Cardiac ventricle fibroblast (primary cell): Measurements from ENCODE around the gene ABRACL. TPM values are rescaled to one million over a fixed set of nuclear protein-coding genes. Genes with fewer than 3 reads are reported as not detected.

ENCODE experiments used
- total RNA-seq: library from RNA; depleted of rRNA; stranded (reverse); fragments of >200 nt; gene quantifications from 2 replicates; pipeline ENCODE4 v1.2.3, GENCODE V29; 2015

Gene ABRACL
- total RNA-seq: 11.4 and 13.7 TPM in 2 replicates

GRCh38 chr6:139028658-139029469, at the start of gene ABRACL:
Gene ABRACL (plus strand): TSS chr6:139028745. CDS start chr6:139034161, 5,416 bp downstream.

DNA sequence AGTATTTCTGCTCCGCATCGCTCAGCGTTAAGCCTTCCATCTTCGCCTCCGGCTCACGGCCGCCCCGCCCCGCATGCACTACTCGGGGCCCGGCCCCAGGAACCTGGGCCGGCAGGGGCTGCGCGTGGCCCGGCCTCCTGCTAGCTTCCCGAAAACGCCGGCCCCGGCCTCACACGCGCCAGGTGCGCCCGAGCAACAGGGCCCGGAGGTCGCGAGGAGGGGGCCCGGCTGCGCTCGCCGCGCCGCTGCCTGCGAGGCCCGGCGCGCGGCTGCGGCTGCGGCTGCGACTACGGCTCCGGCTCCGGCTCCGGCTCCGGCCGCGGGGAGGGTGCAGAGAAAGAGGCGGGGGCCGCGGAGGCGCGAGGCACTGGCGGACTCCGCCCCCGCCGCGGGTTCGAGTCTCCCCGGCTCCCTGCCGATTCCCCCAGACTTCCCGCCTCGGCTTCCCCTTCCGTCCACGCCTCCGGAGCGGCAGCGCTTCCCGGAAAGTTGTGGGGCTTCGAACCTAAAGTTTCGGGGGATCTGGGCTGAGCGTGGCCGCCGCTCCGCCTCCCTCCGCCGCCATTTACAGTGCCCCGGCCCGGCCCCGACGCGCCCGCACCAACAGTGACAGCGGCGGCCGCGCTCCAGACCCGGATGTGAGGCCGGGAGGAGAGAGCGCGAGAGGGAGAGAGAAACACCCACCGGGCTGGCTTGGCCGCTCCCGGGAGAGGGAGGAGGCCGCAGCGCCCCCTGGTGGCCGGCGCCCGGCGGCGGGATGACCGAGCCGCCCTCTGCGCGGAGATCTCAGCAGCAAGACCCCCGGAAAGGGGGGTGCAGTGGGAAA, 40.7 kb upstream of the ABRACL start, which contains the start of gene REPS1:
Gene REPS1, minus strand, starts transcription at position 611 of the 826 bp plus-strand sequence. Its CDS starts 571 bp downstream, at position 40.

Other genes starting within 250 kb of the ABRACL start
- 0.06 and 0.20 TPM in 2 replicates for gene ECT2L, start 232.7 kb upstream of the ABRACL start, total RNA-seq
- 25.3 and 32.7 TPM in 2 replicates for gene REPS1, start 40.5 kb upstream of the ABRACL start, total RNA-seq
- gene HECA, start 106.3 kb downstream of the ABRACL start, total RNA-seq: 17.8 and 19.6 TPM in 2 replicates